Brain pericyte (primary cell): ENCODE data around the gene GNAI2.
"Not testable (repeated sequence)": the region's sequence is repeated elsewhere in the genome, so short reads cannot be mapped to it uniquely, and the experiment has no call there.

Experiments
- DNase-seq: peaks from one replicate; pipeline ENCODE4 v3.0.0-alpha.2; 2012; ENCODE audit warnings: low read depth, low spot score

The GNAI2 gene

GRCh38 chr3:50226888-50227389 is 9.1 kb upstream of the GNAI2 start:
- DNase-seq, result no peak

DNA sequence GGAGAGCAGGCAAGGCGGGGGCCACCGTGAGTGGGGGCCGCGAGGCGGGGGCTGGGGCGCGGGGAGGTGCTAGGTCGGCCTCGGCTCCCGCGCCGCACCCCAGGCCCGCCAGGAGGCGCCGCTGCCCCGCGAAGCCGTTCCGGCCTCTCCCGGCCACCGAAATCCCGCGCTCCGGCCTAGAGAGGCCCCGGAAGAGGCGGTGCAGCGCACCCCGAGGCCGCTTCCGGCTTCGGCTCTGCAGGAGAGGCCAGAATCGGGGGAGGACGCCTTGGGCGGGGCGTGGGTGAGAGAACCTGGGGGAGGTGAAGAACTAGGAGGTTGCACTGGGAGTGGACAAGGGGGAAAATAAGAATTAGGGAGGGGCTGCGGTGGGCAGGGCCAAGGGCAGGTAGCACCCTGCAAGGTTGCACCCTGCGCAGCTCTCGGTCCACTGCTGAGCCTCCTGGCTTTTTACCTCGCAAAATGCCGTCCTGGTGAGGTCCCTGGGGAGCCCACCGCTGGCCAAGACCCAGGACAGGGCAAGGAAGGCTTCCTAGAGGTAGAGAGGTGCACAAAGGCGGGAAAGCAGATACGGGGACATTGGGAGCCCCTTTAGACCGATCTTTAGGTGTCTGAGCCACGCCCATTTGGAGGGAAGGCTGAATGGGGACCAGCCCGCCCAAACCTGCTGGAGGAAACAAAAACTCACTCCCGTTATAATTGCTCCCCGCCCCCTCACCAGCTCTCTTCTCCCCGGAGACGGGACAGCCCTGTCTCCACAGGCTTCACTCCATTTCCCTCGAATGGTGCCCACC is 8.4 kb upstream of the GNAI2 start:
- DNase-seq, result no peak

DNA sequence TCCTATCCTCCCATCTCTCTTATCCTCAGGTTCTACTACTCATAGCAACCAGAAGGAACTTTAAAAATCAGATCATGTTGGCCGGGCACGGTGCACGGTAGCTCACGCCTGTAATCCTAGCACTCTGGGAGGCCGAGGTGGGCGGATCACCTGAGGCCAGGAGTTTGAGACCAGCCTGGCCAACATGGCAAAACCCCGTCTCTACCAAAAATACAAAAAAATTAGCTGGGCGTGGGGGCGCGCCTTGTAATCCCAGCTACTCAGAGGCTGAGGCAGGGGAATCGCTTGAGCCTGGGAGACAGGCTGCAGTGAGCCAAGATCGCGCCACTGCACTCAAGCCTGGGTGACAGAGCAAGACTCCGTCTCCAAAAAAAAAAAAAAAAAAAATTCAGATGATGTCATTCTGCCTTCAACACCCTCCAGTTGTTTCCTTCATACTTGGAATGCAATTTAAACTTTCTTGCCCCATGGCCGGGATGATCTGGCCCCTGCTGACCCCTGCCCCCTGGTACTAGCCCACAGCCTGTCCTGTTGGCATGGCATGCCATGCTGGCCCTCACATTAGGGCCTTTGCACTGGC is 7.7 kb upstream of the GNAI2 start:
- not testable (repeated sequence) for DNase-seq

DNA sequence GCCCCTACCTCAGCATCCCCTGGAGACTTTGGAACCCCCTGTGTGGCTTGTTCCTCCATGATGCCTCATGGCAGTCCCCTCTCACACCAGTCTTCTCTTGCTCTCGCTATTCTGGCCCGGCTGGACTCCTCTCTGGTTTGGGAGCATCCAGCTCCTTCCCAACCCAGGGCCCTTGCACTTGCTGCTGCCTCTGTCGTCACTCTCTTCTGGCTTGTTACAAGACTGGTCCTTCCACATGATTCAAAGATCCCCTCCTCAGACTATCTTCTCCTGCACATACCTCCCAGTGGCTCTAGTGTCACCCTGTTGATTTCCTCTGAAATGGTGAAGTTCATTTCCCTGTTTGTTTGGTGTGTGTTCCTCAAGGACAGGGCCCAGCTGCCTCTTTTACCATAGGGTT is 6.5 kb upstream of the GNAI2 start:
- DNase-seq, result no peak

DNA sequence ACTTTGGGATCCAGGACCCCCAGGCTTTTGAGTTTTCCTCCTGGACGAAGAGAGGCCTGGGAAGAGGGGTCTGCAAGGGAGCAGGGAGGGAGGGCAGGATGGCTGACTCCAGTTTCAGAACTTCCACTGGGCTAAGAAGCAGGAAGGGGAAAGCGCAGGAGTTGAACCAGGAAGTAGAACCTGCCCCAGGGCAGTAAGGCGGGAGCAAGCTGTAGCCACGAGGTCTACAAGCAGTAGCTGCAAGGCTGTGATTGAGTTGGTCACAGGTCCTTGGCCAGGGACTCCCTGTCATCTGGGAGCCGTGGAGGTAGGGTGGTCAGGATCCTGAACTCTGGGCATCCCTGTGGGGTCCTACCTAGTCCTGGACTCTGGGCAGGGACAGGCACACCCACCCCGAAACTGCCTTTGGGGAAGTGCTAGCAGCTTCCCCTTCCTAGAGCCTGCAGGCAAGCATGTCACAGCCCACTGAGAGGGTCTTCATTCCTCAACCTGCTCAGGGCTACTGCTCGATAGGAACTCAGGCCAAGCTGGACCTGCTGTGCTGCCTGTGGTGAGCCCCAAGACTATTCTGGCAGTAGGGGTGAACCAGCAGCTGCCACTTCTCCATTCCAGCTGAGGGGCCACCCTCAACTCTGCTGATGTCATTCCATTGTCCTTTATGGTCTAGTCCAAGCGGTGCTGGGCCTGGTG is 5.8 kb upstream of the GNAI2 start:
- DNase-seq, result no peak

DNA sequence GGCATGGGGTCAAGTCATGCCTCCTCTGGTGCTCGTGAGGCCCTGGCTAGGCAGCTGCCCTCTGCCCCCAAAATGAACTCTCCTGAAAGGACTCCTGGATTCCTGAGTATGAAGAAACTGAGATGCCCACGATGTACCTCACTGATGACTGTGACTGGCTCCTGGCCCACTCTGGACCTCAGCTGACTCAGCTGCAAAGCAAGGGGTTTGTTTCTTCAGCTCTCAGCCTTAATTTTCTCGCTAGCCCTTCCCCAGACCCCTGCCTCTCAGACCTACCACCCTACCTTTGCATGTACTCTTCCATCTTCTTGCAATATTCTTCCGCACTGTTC is 5.2 kb upstream of the GNAI2 start:
- DNase-seq, result no peak

DNA sequence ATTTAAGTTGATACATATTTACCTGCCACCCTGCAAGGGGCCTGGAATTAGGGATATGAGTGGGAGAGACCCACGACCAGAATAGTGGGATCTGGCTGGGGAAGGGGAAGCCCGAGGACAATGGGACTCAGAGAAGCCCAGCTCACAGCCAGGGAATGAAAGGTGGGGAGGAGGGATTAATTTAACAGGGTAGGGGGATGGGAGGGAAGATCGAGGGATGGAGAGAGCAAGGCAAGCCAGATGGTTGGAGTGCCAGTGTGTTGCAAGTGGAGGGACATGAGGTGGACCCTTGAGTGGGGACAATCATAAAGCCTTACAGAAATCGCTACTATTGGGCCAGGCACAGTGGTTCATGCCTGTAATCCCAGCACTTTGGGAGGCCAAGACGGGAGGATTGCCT is 4.4 kb upstream of the GNAI2 start:
- DNase-seq, result no peak

DNA sequence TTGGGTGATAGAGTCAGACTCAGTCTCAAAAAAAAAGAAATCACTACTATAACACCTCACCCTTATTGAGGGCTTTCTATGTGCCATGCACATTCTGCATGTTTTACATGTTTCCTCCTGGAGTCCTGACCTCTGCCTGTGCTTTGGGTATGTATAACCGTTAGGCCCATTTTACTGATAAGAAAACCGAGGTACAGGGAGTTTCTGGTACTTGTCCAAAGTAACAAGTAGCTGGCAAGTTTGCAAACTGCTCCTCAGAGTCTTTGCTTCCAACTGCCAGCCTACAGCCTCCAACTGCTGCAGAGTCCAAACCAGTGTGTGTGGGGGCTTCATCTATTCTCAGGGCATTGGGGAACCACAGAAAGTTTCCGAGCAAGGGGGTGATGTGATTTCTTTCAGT is 3.7 kb upstream of the GNAI2 start:
- DNase-seq, result no peak

GRCh38 chr3:50233176-50233575 is 2.8 kb upstream of the GNAI2 start:
- no peak for DNase-seq

- no peak for DNase-seq
These were observed 604 bp downstream of the GNAI2 start for GRCh38 chr3:50236484-50237132.

GRCh38 chr3:50237133-50237651 is 1.2 kb downstream of the GNAI2 start:
- no peak for DNase-seq

- DNase-seq, result no peak
These were observed 1.9 kb downstream of the GNAI2 start for GRCh38 chr3:50237754-50238548.

DNA sequence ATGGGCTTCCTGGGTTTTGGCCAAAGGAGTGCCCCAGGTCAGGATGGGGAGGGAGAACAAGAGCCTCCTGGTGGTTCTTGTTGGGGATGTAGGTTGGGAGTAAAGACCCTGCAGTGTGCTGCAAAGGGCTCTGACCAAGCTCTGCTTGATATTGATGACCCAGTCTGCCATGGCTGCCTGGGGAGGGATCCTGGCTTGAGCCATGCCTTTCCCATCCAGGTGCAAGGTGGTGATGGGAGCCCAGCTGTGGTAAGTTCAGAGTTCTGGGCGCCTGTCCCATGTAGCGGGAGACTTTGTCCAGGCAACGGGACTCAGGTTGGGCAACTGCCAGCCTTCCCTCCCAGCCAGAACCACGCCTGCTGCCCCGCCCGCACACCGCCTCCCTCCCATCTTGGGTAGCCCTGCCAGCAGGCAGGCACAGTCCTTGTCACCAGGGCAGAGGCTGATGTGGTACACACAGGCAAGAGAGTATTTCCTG is 2.6 kb downstream of the GNAI2 start:
- no peak for DNase-seq

GRCh38 chr3:50239649-50240048 is 3.6 kb downstream of the GNAI2 start:
- no peak for DNase-seq

DNA sequence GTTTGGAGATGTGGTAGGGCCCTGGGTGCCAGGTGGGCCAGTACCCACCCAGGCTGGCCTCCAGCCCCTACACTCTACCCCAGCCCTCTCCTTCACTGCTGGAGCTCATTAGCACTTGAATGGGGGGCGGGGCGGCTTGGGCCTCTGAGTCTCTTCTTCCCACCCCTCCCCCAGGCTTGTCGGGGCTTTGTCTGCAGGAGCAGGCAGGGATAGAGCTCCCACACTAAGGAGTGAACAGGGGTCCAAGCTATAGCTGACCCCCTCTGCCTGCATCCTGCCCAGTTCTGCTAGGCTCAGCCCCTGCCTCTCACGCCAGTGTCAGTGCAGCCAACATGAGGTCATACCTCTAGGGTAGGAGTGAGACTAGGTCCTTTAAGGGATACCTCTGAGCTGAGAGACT is 5.2 kb downstream of the GNAI2 start:
- DNase-seq, result no peak

GRCh38 chr3:50241713-50242380 is 5.8 kb downstream of the GNAI2 start:
- DNase-seq, result no peak

- no peak for DNase-seq
These were observed 6.4 kb downstream of the GNAI2 start for GRCh38 chr3:50242381-50242770.

- no peak for DNase-seq
These were observed 7.0 kb downstream of the GNAI2 start for GRCh38 chr3:50242851-50243542.

DNA sequence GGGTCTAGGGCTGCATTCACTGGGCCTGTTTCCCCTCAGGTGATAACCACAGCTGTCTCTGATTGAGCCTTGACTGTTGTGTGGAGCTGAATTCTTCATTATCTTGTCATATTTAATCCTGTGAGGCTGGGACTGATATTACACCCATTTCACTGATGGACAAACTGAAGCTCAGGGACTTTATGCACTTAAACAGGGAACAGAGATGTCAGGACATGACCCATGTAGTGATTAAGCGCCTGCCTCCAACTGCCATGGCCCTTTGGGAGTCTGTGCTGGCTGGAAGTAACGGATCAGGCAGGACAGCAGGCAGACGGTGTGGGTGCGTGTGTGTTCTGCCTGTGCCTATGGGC is 7.5 kb downstream of the GNAI2 start:
- no peak for DNase-seq

- not testable (repeated sequence) for DNase-seq
These were observed 8.8 kb downstream of the GNAI2 start for GRCh38 chr3:50244813-50245212.
